Left lobe of liver (tissue), 2 donors: ENCODE results near the gene SEMA5A. TPM values are rescaled to one million over a fixed set of nuclear protein-coding genes. Genes with fewer than 3 reads are reported as not detected.
"Not testable (repeated sequence)": the region's sequence is repeated elsewhere in the genome, so short reads cannot be mapped to it uniquely, and the experiment has no call there.

Experiments used
- ATAC-seq: fragments of 200-7000 bp; cut with Tn5 transposase; one replicate; pipeline ENCODE4 v1.9.1; 2020; ENCODE audit warnings: mild to moderate bottlenecking, moderate library complexity
- DNase-seq: peaks from one replicate; pipeline ENCODE4 v3.0.0-alpha.2; 2020; ENCODE audit warnings: low spot score
- total RNA-seq: library from RNA; stranded (reverse); gene quantifications from one replicate; pipeline ENCODE4 v1.2.1, GENCODE V29; 2021
- donor health status: DM: no; HTN: no; CAD: no; lungs with moderate emphysema.
- donor health status: DM: no; HTN: yes; CAD: no.

The SEMA5A gene
- total RNA-seq, 1 donor from 2014 or later, result 5.7 TPM

DNA sequence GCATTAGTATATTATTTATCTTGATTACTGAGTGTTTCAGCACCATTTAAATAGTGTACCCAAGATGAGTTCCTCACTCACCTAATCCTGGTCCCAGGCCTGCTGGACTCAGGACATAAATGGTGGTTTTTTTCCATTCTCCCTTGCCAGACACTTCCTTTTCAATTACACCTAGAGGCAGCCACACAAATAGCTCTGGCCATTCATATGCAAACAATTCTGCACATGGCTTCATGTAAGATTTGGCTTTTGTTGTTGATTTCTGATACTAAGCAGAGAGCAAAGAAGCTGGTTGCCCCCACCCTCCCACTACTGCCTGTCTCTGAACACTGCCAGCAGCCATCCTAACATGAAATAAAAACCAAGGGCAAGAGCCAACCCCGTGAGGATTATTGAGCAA, 180.4 kb downstream of the SEMA5A start:
- DNase-seq (no peak), ATAC-seq (no peak)

DNA sequence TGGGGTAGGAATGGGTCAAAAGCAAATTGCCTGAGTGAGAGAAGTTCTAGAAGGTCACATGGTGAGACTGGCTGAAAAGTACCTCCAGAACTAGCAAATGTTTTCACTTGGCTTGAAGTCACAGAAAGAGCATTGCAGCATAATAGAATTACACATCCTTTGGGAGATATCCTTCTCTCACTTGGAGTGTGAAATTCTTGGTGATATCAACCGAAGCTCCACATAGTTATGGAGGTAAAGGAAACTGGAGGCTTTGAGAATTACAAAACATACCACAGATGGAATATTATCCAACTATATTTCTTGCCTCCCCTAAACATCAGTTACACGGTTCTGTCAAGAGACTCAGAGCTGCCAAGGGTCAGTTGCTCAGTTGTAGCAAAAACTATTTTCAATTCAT, 182.4 kb downstream of the SEMA5A start:
- DNase-seq, result no peak
- ATAC-seq, result no peak

DNA sequence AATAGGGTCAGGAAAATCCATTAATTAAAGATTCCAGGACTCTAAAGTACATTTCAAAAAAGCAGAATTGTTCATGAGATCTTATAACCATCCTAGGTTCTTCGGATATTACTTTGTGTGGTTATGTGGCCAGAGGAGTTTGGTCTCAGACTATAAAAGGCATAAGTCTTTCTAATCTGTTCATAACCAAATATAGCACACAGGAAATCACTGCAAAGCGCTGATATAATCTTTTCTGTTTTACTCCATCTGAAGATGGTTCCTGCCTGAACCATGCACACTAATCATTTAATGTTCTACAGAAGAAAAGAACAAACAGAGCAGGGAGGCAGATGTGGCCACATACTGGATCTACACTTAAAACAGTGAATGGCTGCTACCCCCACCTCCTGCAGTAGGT, 182.8 kb downstream of the SEMA5A start:
- DNase-seq, result no peak
- no peak for ATAC-seq

DNA sequence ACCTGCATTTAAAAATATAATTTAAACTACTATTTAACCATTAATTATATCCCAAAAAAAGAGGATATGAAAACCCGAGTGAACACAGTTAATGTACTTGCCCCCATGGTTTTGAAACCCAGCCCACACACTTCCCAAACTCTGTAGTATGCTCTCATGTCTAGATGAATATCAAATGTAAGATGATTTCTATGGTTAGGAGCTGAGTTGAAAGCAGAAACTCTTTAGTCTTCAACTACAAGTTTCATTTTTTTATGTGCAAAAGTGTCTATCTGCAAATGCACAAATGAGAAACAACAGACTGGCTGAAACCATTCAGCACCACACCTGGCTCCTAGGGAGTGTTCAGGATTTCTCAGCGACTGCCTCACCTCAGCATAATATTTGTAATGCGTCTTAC, 183.3 kb downstream of the SEMA5A start:
- no peak for DNase-seq
- ATAC-seq, result no peak

DNA sequence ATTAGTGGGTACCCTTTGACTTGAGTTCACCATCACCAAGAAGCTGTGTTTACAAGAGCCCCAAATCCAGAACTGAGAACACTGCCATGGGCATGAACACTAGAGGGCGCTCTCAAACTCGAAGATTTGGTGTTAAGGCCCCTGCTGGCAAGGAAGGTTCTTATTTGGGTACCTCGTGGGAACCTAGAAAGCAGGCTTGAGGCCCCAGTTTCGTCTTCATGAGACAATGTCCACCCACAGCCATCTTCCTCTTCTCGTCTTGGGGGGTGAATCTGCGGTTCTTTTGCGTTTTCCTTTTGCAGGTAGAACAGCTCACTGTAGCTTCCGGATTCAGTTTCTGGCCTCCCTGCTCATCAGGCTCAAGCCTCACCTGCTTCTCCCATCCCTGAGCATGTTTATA, 184.0 kb downstream of the SEMA5A start:
- DNase-seq, result peak; percentile 60
- ATAC-seq, result peak; percentile 97

DNA sequence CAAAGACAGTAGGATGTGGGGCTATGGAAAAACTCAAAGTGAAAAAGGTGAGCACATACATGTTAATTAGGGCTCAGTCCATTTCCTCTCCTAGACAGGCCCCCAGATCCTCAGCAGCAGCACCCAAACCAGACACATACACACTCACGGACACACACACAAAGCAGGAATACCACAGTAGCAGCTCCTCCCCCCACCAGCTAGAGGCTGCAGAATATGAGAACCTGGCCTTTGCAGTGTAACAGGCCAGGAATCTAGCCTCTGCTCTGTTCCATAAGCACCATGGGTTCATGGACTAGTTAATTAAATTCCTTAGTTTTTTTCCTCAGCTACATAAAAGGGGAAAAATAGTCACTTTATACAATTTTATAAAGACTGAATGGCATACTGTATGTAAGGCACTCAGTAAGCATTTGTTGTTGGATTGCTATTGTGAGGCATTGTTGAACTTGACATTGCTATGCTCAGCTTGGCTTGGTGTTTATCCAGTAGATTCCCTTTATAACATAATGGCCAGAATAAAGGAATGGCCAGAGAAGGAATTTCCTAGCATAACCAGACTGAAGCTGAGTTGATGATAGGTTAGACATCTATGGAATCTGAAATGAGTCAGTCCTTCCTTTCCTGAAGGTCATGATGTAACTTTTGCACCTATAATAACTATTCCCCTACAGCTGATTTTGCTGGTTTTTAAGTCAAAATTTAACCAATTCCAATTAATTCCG, 186.8 kb downstream of the SEMA5A start:
- no peak for ATAC-seq

DNA sequence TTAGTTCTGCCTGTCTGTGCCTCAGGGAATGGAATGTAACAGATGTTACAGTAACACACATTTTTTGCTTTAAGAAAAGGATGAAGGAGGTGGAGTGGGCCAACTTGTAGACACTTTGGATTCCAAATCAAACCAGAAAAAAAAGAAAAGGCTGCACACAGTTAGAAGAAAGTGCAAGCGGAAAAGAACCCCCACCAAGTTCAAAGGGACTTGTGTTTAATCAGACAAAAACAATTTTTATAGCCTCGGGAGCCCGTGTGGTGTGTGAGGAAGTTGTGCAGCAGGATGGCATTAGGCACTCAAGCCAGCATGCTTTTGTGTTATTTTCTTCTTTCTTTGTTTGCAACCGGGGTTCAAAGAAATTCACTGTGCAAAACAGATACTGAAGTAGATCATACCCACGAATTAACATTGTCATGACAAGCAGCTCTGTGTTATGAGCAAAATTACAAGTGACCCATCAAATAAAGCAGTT, 189.5 kb downstream of the SEMA5A start:
- no peak for DNase-seq
- no peak for ATAC-seq

More for the DNA sequence above, 186.8 kb downstream of the SEMA5A start:
- DNase-seq, result no peak

DNA sequence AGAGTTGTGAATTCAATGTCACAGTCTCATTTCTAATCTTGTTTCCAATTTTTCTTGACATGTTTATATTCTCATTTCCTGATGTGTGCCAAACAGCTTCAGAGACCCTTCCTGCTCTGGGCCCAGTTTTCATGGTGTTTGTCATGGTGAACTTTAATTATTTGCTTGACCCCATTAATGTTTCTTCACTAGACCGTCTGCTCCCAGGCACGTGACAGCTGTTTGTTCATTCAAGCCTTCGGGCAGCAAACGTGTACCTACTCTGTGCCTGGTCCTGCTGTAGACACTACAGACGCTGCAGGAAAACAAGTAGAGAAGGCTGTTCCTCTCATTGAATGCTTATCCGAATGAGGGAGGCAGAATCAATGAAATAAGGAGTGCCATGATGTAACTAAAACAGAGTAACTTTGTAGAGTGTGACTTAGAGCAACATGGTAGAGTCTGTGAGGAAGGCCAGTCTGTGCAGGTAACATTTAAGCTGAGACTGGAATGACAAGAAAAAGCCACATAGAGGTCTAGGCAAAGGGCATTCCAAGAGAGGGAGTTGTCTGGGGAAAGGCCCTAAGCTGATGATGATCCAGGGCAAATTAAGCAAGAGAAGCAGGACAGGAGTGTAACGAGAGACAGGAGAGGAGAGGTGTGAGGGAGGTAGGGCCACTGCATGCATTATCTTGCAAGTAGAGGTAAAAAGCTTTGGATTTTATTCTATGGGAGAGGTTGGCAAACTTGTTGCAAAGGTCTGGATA, 191.4 kb downstream of the SEMA5A start:
- DNase-seq (no peak), ATAC-seq (peak; percentile 86)

DNA sequence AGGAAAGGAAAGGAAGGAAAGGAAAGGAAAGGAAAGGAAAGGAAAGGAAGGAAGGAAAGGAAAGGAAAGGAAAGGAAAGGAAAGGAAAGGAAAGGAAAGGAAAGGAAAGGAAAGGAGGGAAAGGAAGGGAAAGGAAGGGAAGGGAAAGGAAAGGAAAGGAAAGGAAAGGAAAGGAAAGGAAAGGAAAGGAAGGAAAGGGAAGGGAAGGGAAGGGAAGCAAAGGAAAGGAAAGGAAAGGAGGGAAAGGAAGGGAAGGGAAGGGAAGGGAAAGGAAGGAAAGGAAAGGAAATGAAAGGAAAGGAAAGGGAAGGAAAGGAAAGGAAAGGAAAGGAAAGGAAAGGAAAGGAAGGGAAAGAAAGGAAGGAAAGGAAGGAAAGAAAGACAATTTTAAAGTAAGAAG, 192.8 kb downstream of the SEMA5A start:
- not testable (repeated sequence) for DNase-seq, ATAC-seq

DNA sequence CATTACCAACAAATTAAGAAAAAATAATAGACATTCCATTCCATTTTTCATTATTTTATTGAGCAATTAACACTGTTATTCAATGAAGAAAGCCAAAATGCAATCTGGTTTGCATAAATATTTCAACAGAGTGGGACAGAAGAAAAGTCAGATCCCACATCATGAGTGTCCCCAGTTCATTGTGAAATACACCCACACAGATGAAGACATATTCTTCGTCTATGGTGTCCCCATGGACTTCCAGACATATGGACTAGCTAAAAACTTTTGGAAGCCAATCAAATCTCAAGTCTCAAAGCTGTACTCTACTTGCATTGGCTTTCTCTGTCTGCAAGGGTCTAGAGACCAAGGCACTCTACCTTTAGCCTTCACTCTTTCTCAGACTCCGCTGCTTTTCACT, 194.3 kb downstream of the SEMA5A start:
- no peak for ATAC-seq
- no peak for DNase-seq

DNA sequence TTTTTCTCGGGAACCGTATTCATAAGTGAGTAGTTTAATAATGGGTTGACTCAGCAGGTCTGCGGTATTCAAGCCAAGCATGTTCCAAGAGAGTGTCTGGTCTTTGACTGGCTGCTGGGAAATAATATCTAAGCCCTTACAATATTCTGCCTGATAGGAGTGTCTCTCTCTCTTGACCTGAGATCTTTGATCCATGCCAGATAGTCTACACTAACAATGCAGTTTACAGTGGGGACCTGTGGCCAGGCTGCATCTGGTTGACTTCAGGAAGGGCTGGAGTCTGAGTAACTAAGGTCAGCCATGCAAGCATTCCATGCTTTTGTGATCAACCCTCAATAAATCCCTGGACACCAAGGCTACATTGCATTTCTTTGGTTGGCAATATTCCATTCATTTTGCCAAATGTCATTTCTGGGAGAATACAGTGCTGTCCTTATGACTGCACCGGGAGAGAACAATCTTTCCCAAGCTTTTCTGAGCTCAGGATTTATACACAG, 195.5 kb downstream of the SEMA5A start:
- DNase-seq, result no peak
- no peak for ATAC-seq

DNA sequence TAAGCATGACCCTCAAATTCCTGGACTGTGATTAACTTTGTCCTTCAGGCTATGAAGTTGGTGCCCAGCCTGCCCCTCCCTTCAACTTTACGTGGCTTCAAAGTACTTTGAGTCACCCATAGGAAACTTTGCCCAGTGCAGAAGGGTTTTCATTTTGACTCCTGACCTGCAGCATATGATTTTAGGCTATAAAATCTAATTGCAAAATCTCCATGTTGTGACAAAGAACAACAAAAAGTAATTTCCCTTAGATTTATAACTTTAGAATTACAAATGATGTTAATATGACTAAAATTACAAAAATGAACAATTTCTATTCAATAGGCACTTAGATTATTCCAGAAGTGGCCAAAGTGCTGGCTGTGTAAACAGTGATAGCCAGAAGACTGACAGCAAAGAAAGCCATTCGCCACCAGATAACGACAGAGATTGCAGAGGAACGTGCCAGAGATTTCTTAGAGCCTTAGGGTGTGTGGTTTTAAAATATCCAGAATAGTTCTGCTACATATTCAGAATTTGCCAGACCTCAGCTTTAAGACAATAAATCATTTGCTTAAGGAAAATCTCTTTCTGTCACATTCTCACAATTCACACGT, 197.4 kb downstream of the SEMA5A start:
- ATAC-seq, result peak; percentile 46
- DNase-seq, result no peak

DNA sequence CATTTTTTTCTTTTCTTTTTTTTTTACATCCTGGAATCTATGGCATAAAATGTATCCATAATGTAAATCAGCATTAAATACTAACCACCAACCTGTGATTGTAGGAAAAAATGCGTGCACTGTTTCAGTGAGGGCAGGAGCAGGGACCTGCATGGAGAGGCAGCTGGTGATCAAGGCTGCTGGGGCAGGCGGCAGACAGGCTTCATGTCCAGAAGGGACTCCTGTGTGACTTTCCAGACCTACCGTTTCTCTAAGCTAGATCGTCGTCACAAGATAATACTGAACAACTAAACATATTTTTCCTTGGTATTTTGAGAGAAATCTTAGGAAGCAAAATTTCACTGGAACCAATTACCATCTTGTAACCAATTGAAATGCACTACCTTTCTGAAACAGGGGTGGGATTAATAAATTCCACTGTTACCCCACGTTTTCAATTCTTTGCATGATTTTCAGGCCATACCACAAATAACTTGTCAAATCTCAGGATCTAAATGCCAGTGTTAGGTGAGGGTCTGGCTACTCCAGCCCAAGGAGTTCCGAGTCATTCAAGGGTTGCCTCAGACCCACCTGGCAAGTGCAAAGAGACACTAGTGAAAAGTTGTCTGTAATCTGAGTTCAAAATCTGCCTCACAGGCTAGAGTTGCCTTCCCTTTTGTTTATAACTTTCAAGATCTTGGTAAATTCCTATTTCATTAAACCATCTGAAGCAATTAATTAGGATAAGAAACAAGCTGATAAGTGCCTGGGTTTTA, 198.2 kb downstream of the SEMA5A start:
- DNase-seq, result no peak
- ATAC-seq, result no peak

DNA sequence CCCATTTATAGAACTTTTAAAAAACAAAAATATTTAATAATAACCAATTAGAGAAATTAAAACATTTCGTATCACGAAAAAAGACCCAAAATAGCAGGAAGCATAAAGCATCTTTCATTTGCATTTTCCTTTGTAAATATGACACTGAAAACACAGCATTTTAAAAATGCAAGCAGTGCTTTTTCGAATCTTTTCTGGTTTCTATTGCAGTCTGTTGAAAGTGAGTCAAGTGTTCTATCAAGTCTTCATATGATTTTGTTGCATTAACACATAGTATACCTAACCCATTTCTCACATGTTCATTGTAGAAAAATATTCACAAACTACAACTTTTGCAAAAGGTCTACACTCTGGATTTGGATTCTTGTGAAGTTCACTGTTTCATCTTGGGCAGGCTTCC, 198.8 kb downstream of the SEMA5A start:
- ATAC-seq, result no peak
- DNase-seq, result no peak

DNA sequence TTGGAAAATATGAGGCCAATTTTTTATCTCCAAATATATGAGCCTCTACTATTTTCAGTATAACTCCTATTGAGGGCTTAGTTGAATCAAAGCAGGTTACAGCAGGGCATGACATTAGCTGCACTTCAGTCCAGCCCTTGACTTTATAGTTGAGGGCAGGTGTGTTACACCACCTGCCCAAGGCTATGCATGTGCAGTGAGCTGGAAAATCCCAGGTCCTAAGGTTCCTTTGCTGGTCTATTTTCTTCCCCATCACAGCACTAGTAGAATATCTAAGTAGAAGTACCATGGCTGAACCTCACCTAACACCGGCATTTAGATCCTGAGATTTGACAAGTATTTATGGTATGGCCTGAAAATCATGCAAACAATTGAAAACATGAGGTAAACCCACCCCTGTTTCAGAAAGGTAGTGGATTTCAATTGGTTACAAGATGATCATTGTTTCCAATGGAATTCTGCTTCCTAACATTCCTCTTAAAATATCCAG, 201.1 kb downstream of the SEMA5A start:
- no peak for ATAC-seq

DNA sequence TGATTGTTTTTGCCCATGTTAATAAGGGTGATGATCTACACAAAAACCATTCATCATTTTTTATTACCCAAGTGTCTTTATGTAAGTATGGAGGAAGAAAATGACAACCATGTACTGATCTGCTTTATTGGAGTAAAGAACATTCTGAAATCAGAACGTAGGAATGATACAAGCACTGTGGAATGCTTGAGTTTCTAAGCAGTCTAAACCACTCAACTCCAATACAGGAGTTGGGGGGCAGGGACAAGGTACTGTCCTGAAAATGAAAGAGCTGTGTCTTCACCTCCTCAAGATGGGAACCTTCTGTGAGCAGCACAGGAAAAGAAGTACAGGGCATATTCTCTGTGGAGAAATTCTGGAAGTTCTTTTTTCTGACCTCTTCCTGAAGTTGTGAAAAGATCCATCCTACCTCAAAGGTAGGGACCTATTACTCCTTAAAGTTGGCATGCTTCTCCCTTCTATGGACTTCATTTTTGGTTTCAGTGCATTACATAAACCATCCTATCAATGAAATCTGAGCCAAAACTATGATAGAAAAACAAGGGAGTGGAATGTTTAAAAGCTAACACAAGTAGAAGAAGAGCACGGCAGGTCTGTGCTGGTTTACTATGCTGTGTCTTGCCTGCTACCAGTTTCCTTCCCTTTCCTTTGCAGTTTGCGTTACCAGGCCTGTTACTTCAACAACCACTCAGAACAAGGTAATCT, 202.6 kb downstream of the SEMA5A start:
- DNase-seq, result no peak
- no peak for ATAC-seq

More for the DNA sequence above, 201.1 kb downstream of the SEMA5A start:
- no peak for DNase-seq

DNA sequence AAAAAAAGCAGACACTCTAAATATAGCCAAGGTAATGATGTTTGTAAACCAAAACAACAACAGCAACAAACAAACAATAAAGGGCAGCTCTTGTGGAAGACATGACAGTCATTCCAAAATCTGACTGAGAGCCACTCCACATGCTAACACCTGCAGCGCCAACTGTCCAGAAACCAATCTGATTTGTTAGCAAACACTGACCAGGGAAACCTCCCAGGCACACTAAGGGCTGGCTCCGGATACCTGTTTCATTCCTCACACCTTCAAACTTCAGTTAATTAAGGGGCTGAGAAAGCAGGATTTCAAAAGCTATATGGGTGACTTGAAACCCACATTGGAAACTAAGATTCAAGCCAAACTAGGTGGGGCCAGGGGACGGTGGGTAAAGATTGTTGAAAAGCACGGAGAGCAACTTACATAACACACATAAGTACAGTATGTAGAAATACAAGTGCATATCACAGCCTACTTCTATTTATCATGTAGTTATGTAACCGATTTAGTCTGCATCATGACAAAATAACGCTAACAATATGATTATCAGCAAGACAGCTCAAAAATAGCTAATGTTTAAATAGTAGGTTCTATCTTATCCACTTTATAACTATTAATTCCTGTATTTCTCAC, 203.6 kb downstream of the SEMA5A start:
- no peak for DNase-seq
- ATAC-seq, result no peak

DNA sequence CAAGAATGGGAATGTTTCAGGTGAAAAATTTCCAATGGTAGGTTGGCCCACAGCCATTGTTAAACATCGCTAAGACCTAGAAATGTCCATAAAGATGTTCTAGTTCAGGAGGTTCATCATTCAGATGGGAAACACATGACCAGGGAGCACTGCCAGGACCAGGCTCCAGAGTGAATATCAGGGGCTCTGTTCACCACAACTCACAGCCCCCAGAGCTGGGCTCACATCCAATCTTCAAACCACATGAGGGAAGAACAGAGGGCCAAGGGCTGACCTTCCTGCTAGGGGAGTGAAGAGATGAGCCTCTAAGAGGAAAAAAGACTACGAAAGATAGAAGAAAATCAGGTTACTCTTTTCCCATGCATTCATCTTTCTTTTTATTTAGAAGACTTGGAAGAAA, 205.8 kb downstream of the SEMA5A start:
- ATAC-seq, result no peak
- DNase-seq, result no peak

DNA sequence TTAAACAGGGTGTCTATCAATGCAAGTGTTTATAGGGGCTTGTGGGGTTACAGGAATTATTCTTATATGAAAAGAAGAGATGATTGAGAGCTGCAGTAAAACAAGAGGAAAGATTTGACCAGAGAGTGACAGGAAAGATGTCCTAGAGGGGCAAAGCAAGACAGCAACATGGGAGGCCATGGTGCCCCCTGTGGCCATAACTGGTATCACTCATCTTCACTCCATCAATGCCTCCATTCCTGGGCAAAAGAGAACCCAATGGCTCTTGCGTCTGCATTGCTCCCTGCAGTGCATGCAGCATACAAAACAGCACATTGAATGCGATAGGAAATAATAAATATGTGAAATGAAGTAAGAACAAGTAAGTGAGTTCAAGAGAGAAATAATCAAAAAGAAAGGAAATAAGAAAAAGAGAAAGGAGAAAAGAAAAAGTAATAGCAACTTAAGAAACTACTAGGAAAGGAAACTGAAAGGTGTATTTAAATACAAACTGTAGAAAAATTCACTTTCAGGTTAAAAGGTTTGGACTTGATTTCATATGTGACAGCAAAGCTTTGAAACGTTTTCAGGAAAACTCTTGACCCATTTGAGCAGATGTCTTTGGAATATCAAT, 206.6 kb downstream of the SEMA5A start:
- DNase-seq (no peak), ATAC-seq (no peak)
